CD8-positive, alpha-beta memory T cell (primary cell): ENCODE measurements around the gene CCDC71L. TPM values are rescaled to one million over a fixed set of nuclear protein-coding genes. Genes with fewer than 3 reads are reported as not detected.

ENCODE experiments used
- CTCF ChIA-PET: fragments of 350-600 bp; sonication (Branson Sonifier 250); formaldehyde crosslinking; loops from one replicate; lab custom pipeline; 2021; ENCODE audit warnings: antibody characterized with exemption; lab: Charles Lee
- POLR2A ChIA-PET: fragments of 350-600 bp; sonication (Branson Sonifier 250); formaldehyde crosslinking; loops from one replicate; lab custom pipeline; 2021; ENCODE audit warnings: antibody characterized with exemption; lab: Charles Lee
- DNase-seq, 5 donors: peaks; one replicate each; pipeline versions ENCODE4 v3.0.0 to v3.0.0-alpha.2; 2020 to 2022; ENCODE audit warnings: mixed read lengths in 1 of 5
- H3K27ac ChIP-seq: one replicate; pipeline ENCODE4 v1.7.0; 2013; ENCODE audit warnings: low read depth, mild to moderate bottlenecking, low read length, moderate library complexity
- H3K27me3 ChIP-seq: 2 replicates; pipeline ENCODE4 v1.7.0; 2013; ENCODE audit warnings: low read length, mild to moderate bottlenecking; ENCODE audit not compliant: insufficient read depth, poor library complexity, severe bottlenecking
- H3K36me3 ChIP-seq: 2 replicates; pipeline ENCODE4 v1.7.0; 2013; ENCODE audit warnings: mild to moderate bottlenecking, low read length, moderate library complexity; ENCODE audit not compliant: insufficient read depth
- H3K4me1 ChIP-seq: 2 replicates; pipeline ENCODE4 v1.7.0; 2013; ENCODE audit warnings: mild to moderate bottlenecking, low read length, moderate library complexity; ENCODE audit not compliant: insufficient read depth
- H3K4me3 ChIP-seq: 2 replicates; pipeline ENCODE4 v1.7.0; 2013; ENCODE audit warnings: mild to moderate bottlenecking, low read length
- H3K9me3 ChIP-seq: 2 replicates; pipeline ENCODE4 v1.7.0; 2013; ENCODE audit warnings: mild to moderate bottlenecking, low read length
- H3K27ac Mint-ChIP-seq, 8 donors: one replicate each; pipeline ENCODE4 v1.8.0; 2020 to 2021; ENCODE audit warnings: mixed read lengths in 8 of 8, mild to moderate bottlenecking in 6 of 8, inconsistent platforms in 3 of 8, moderate library complexity in 3 of 8
- H3K27me3 Mint-ChIP-seq, 2 donors: one replicate each; pipeline ENCODE4 v1.8.0; 2020 to 2021; ENCODE audit warnings: mixed read lengths in 2 of 2, mild to moderate bottlenecking in 1 of 2, moderate library complexity in 1 of 2
- H3K36me3 Mint-ChIP-seq, 3 donors: one replicate each; pipeline ENCODE4 v1.8.0; 2020 to 2021; ENCODE audit warnings: mixed read lengths in 3 of 3, inconsistent platforms in 1 of 3, mild to moderate bottlenecking in 1 of 3
- H3K4me1 Mint-ChIP-seq, 3 donors: one replicate each; pipeline ENCODE4 v1.8.0; 2020 to 2021; ENCODE audit warnings: mixed read lengths in 3 of 3, inconsistent platforms in 1 of 3, mild to moderate bottlenecking in 1 of 3
- H3K4me3 Mint-ChIP-seq, 7 donors: one replicate each; pipeline ENCODE4 v1.8.0; 2020 to 2021; ENCODE audit warnings: mixed read lengths in 7 of 7, mild to moderate bottlenecking in 6 of 7, moderate library complexity in 4 of 7, inconsistent platforms in 2 of 7
- H3K9me3 Mint-ChIP-seq, 5 donors: one replicate each; pipeline ENCODE4 v1.8.0; 2020 to 2022; ENCODE audit warnings: mixed read lengths in 5 of 5, mild to moderate bottlenecking in 3 of 5, moderate library complexity in 2 of 5, inconsistent platforms in 1 of 5
- polyA plus RNA-seq: library from polyadenylated mRNA; unstranded; fragments of 300-500 nt; fragmentation: Illumina TruSeq; gene quantifications from one replicate; pipeline ENCODE4 v1.2.3, GENCODE V29; 2021
- total RNA-seq, 2 experiments: library from RNA; stranded (reverse); gene quantifications; one replicate each; pipeline ENCODE4 v1.2.3, GENCODE V29; 2021

The CCDC71L gene
- total and polyA plus RNA-seq, 3 experiments from 2014 or later, result 6.7 to 28.1 (median 27.4) TPM

- H3K27me3 Mint-ChIP-seq, result peaks cover 2 to 27% of the 10 kb centered on the region in 2 donors
- peaks cover 0 to 3% (median 0%) of the 10 kb centered on the region in 5 donors for H3K9me3 Mint-ChIP-seq
- no peak for DNase-seq
- CTCF ChIA-PET, result no interaction called here
- H3K4me3 Mint-ChIP-seq, result no peak overlapping the region
- Histone ChIP-seq H3K4me1 (no peaks in the 10 kb centered on the region), H3K27me3 (no peaks in the 10 kb centered on the region), H3K36me3 (no peaks in the 10 kb centered on the region), H3K9me3 (no peaks in the 10 kb centered on the region), H3K27ac (no peak overlapping the region), H3K4me3 (no peak overlapping the region)
- POLR2A ChIA-PET, result interaction anchor here (0.7 kb wide), 1 partner anchor 909 kb away, joined by 3 read pairs; no protein-coding TSS in a partner anchor
- no peaks in the 10 kb centered on the region for H3K36me3 Mint-ChIP-seq
- H3K4me1 Mint-ChIP-seq, result no peaks in the 10 kb centered on the region
- no peak overlapping the region for H3K27ac Mint-ChIP-seq
These were observed 31.4 kb downstream of the CCDC71L start for GRCh38 chr7:106629516-106629915.

GRCh38 chr7:106626376-106627164, 34.4 kb downstream of the CCDC71L start:
- H3K36me3 ChIP-seq, result no peaks in the 10 kb centered on the region
- H3K27ac Mint-ChIP-seq, result no peak overlapping the region
- no peak overlapping the region for H3K27ac ChIP-seq
- H3K4me1 ChIP-seq, result no peaks in the 10 kb centered on the region
- H3K4me1 Mint-ChIP-seq, result no peaks in the 10 kb centered on the region
- H3K36me3 Mint-ChIP-seq, result peaks cover 0 to 2% (median 0%) of the 10 kb centered on the region in 3 donors
- H3K9me3 Mint-ChIP-seq, result peaks cover 0 to 4% (median 3%) of the 10 kb centered on the region in 5 donors
- no peak overlapping the region for H3K4me3 ChIP-seq
- H3K4me3 Mint-ChIP-seq, result no peak overlapping the region
- H3K27me3 ChIP-seq, result no peaks in the 10 kb centered on the region
- no peaks in the 10 kb centered on the region for H3K9me3 ChIP-seq
- H3K27me3 Mint-ChIP-seq, result peaks cover 2 to 23% of the 10 kb centered on the region in 2 donors
- CTCF ChIA-PET, result no interaction called here
- DNase-seq, result no peak
- POLR2A ChIA-PET, result no interaction called here

GRCh38 chr7:106625678-106626301, 35.2 kb downstream of the CCDC71L start:
- no peak overlapping the region for H3K27ac Mint-ChIP-seq
- H3K27me3 ChIP-seq, result no peaks in the 10 kb centered on the region
- ChIA-PET CTCF (no interaction called here), POLR2A (no interaction called here)
- no peaks in the 10 kb centered on the region for H3K4me1 Mint-ChIP-seq
- H3K9me3 ChIP-seq, result no peaks in the 10 kb centered on the region
- no peak for DNase-seq
- H3K36me3 ChIP-seq, result no peaks in the 10 kb centered on the region
- no peak overlapping the region for H3K4me3 Mint-ChIP-seq
- no peak overlapping the region for H3K4me3 ChIP-seq
- no peak overlapping the region for H3K27ac ChIP-seq
- H3K4me1 ChIP-seq, result no peaks in the 10 kb centered on the region
- H3K27me3 Mint-ChIP-seq, result peaks cover 2 to 23% of the 10 kb centered on the region in 2 donors
- H3K36me3 Mint-ChIP-seq, result peaks cover 0 to 5% (median 0%) of the 10 kb centered on the region in 3 donors
- peaks cover 0 to 7% (median 5%) of the 10 kb centered on the region in 5 donors for H3K9me3 Mint-ChIP-seq

- no peak overlapping the region for H3K27ac Mint-ChIP-seq
- DNase-seq, result no peak
- H3K9me3 ChIP-seq, result no peaks in the 10 kb centered on the region
- no peak overlapping the region for H3K4me3 ChIP-seq
- no peak overlapping the region for H3K4me3 Mint-ChIP-seq
- H3K36me3 ChIP-seq, result no peaks in the 10 kb centered on the region
- no peak overlapping the region for H3K27ac ChIP-seq
- ChIA-PET CTCF (no interaction called here), POLR2A (no interaction called here)
- no peaks in the 10 kb centered on the region for H3K27me3 ChIP-seq
- H3K4me1 Mint-ChIP-seq, result no peaks in the 10 kb centered on the region
- H3K4me1 ChIP-seq, result no peaks in the 10 kb centered on the region
- H3K27me3 Mint-ChIP-seq, result peaks cover 8 to 25% of the 10 kb centered on the region in 2 donors
- H3K9me3 Mint-ChIP-seq, result peaks cover 0 to 7% (median 5%) of the 10 kb centered on the region in 5 donors
- peaks cover 0 to 5% (median 0%) of the 10 kb centered on the region in 3 donors for H3K36me3 Mint-ChIP-seq
These were observed 37.1 kb downstream of the CCDC71L start for GRCh38 chr7:106623853-106624252.

GRCh38 chr7:106623315-106623660, 37.7 kb downstream of the CCDC71L start:
- H3K9me3 ChIP-seq, result no peaks in the 10 kb centered on the region
- Mint-ChIP-seq H3K4me1 (no peaks in the 10 kb centered on the region), H3K27me3 (peaks cover 8 to 28% of the 10 kb centered on the region in 2 donors), H3K4me3 (no peak overlapping the region), H3K27ac (no peak overlapping the region), H3K9me3 (peaks cover 0 to 7% (median 5%) of the 10 kb centered on the region in 5 donors), H3K36me3 (peaks cover 0 to 5% (median 0%) of the 10 kb centered on the region in 3 donors)
- H3K4me1 ChIP-seq, result no peaks in the 10 kb centered on the region
- ChIA-PET POLR2A (no interaction called here), CTCF (no interaction called here)
- H3K36me3 ChIP-seq, result no peaks in the 10 kb centered on the region
- H3K27me3 ChIP-seq, result no peaks in the 10 kb centered on the region
- DNase-seq, result no peak
- no peak overlapping the region for H3K27ac ChIP-seq
- H3K4me3 ChIP-seq, result no peak overlapping the region

GRCh38 chr7:106622654-106623314, 38.2 kb downstream of the CCDC71L start:
- Mint-ChIP-seq H3K9me3 (peaks cover 0 to 7% (median 5%) of the 10 kb centered on the region in 5 donors), H3K36me3 (peaks cover 0 to 5% (median 0%) of the 10 kb centered on the region in 3 donors), H3K4me1 (no peaks in the 10 kb centered on the region), H3K4me3 (no peak overlapping the region), H3K27me3 (peaks cover 8 to 30% of the 10 kb centered on the region in 2 donors), H3K27ac (no peak overlapping the region)
- H3K9me3 ChIP-seq, result no peaks in the 10 kb centered on the region
- CTCF ChIA-PET, result no interaction called here
- no peak overlapping the region for H3K27ac ChIP-seq
- H3K4me1 ChIP-seq, result no peaks in the 10 kb centered on the region
- POLR2A ChIA-PET, result no interaction called here
- no peak overlapping the region for H3K4me3 ChIP-seq
- no peaks in the 10 kb centered on the region for H3K36me3 ChIP-seq
- H3K27me3 ChIP-seq, result no peaks in the 10 kb centered on the region
- DNase-seq, result no peak

GRCh38 chr7:106621393-106622132, 39.4 kb downstream of the CCDC71L start:
- Histone ChIP-seq H3K27me3 (no peaks in the 10 kb centered on the region), H3K36me3 (no peaks in the 10 kb centered on the region), H3K4me3 (no peak overlapping the region), H3K27ac (no peak overlapping the region), H3K4me1 (no peaks in the 10 kb centered on the region), H3K9me3 (no peaks in the 10 kb centered on the region)
- H3K36me3 Mint-ChIP-seq, result peaks cover 0 to 5% (median 0%) of the 10 kb centered on the region in 3 donors
- ChIA-PET POLR2A (no interaction called here), CTCF (no interaction called here)
- H3K9me3 Mint-ChIP-seq, result peaks cover 0 to 7% (median 5%) of the 10 kb centered on the region in 5 donors
- no peak overlapping the region for H3K27ac Mint-ChIP-seq
- no peak for DNase-seq
- H3K4me1 Mint-ChIP-seq, result no peaks in the 10 kb centered on the region
- no peak overlapping the region for H3K4me3 Mint-ChIP-seq
- peaks cover 8 to 30% of the 10 kb centered on the region in 2 donors for H3K27me3 Mint-ChIP-seq
